GM10248 (cell line): ENCODE measurements around the gene BRPF3.

ENCODE experiments used
- CTCF ChIA-PET: fragments of 300-600 bp; sonication (Branson Sonifier 250); formaldehyde crosslinking; extraction: SDS; loops from one replicate; lab custom pipeline; 2021; ENCODE audit warnings: antibody characterized with exemption; lab: Yijun Ruan, JAX
- POLR2A ChIA-PET: fragments of 350-650 bp; sonication (Branson Sonifier 250); formaldehyde crosslinking; extraction: SDS; loops from one replicate; lab custom pipeline; 2020; ENCODE audit warnings: antibody characterized with exemption; lab: Yijun Ruan, JAX
- DNase-seq: peaks from one replicate; pipeline ENCODE4 v3.0.0; 2012; ENCODE audit errors: extremely low spot score
- TF ChIP-seq, protein P1 (sequence below): IDR thresholded peaks from 2 replicates; pipeline ENCODE4 v1.5.1; 2012; ENCODE audit warnings: mild to moderate bottlenecking, low read depth; ENCODE audit errors: extremely low read depth, missing control alignments, control extremely low read depth

The BRPF3 gene

DNA sequence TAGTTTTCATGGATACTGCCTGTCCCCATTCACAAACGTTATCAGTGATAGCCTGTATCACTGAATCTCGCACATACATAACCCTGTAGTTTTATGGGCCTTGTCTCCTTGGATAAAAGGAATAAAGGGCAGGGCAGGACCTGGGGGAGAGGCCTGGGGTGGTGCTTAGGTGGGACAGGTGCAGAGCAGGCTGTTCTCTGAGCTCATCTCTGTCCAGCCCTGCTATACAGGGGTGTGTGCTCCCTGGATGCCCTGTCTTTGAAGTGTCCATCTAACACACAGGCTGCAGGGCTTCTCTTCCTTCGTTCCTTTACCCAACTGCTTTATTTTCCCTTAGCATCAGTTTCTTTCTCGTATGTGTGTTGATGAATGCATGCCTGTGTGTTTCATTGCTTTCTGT is 26.4 kb downstream of the BRPF3 start:
- TF ChIP-seq, protein P1, sequence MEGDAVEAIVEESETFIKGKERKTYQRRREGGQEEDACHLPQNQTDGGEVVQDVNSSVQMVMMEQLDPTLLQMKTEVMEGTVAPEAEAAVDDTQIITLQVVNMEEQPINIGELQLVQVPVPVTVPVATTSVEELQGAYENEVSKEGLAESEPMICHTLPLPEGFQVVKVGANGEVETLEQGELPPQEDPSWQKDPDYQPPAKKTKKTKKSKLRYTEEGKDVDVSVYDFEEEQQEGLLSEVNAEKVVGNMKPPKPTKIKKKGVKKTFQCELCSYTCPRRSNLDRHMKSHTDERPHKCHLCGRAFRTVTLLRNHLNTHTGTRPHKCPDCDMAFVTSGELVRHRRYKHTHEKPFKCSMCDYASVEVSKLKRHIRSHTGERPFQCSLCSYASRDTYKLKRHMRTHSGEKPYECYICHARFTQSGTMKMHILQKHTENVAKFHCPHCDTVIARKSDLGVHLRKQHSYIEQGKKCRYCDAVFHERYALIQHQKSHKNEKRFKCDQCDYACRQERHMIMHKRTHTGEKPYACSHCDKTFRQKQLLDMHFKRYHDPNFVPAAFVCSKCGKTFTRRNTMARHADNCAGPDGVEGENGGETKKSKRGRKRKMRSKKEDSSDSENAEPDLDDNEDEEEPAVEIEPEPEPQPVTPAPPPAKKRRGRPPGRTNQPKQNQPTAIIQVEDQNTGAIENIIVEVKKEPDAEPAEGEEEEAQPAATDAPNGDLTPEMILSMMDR = no peak
- POLR2A ChIA-PET = no interaction called here
- CTCF ChIA-PET = interaction anchor here (0.6 kb wide), 1 partner anchor 109 kb away, joined by 3 read pairs; no protein-coding TSS in a partner anchor
- no peak for DNase-seq

DNA sequence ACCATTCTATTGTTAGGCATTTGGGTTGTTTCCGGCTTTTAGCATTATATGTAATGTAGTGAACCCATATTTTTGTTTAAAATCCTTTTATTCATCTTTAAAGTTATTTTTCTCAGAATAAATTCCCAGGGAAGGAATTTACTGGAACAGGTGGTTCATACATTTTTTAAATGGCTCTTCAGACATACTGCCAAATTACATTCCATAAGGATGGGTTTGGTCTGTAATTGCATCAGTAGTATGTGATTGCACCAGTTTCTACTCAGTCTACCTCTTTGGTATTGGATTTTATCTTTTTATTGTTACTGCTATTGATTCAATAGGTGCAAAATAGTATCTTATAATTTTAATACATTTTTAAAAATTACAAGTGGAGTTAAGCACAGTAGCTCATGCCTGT is 27.2 kb downstream of the BRPF3 start:
- no peak for DNase-seq
- ChIA-PET POLR2A (no interaction called here), CTCF (interaction anchor here (1.3 kb wide), 1 partner anchor 15 kb away, joined by 3 read pairs; no protein-coding TSS in a partner anchor)
- TF ChIP-seq, protein P1 = no peak

DNA sequence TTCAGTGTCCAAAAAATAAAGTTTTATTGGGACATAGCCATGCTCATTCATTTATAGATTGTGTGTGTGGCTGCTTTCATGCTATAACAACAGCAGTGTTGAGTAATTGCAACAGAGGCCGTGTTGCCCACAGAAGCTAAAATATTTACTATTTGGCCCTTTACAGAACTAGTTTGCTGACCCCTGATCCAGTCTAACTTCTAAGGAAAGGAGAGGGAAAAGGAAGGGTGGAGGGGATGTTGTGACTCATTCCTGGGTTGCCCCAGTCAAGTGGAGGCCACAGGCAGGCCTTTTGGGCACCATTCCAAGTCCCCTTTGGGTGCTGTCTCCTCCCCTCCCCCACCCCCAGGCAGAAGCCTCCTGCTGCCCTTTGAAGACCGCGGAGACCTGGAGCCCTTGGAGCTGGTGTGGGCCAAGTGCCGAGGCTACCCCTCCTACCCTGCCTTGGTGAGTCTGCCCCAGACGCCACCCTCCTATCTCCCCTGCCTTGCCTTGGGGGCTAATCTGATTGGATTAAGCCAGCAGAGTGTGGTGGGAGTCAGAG is 28.4 kb downstream of the BRPF3 start:
- no peak for DNase-seq
- POLR2A ChIA-PET = no interaction called here
- CTCF ChIA-PET = interaction anchor here (1.3 kb wide), 2 partner anchors 9 to 13 kb away, joined by 3 to 4 read pairs; no protein-coding TSS in a partner anchor
- TF ChIP-seq, protein P1 = no peak

DNA sequence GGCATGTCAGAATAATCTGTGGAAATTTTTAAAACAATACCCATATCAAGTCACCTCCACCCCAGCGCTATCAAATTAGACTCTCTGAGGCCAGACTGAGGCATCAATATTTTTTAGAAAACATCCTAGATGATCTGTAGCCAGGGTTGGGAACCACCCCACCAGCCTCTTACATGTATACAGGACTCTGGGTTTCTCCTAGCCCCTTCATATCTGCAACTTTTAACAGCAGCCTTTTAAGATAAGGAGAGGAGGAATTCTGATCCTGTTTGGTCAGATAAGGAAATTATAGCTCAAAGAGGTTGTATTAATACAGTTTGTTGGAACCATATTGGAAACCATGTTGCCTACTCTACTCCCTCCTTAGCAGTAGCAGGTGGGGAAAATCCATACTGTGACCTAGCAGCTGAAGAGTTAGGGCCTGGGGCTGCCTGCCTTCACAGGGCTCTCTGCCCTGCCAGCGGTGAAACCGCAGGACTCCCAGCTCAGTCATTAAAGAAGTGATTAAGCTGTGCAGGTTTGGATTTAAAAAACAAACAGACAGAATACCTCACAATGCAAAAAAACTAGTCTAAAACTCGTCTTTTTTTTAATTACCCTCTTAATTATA is 30.0 kb downstream of the BRPF3 start:
- TF ChIP-seq, protein P1 = no peak
- DNase-seq = no peak
- CTCF ChIA-PET = no interaction called here
- POLR2A ChIA-PET = no interaction called here

DNA sequence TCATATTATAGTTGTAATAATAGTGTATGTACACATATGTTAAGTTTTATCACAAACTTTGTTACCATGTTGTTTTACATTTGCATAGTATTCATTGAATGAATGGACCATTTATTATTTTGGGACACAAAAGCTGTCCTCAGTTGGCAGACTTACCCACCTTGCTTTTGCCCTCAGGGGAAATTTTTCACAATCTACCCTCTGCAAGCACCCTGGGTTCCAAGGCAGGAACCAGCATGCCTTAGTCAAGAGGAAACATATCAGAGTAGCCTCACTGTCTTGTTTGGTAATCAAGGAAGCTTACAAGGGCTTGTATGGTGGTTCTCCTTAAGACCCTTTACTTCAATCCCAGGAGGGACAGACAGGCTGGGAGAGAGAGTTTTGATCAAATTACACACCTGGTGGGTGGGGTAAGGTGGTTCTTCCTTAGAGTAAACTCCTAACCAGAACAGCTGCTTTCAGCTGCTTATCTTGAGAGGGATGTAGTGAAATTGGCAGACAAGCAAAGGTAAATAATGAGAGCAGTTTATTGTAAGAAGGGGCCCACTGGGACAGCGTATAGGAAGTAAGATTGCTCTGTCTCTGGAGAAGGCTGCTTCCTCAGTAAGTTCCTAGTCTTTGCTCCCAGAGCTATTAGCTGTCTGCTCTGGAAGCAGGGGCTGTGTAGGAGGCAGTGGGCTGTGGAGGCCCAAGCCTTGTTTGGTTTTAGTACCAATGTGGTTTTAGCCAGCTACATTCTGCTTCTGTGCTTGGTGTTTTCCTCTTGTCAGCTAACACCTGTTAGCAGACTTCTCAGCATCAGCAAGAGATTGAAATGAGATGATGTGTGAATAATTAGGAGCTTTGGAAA is 31.1 kb downstream of the BRPF3 start:
- ChIA-PET POLR2A (no interaction called here), CTCF (interaction anchor here (0.7 to 1.5 kb wide), 3 partner anchors 12 to 132 kb away, joined by 3 to 5 read pairs (median 4); no protein-coding TSS in a partner anchor)
- TF ChIP-seq, protein P1 = no peak
- no peak for DNase-seq

DNA sequence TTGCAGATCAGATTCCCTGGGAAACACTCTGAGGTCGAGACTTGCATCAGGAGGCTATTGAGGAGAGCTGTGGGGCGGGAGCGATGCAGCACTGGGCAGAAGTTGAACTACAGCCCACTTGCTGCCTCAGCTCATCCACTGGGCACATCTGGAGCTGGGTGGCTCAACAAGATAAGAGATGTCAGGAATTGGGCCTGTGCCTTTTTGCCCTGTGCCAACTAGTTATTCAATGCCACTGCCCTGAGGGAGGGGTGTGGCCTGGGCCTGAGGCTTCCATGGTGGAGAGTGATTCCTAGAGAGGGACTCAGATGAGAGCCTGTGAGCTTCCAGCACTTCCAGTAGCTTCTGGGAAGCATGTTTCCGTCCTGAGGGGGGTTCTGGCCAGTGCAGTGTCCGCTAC is 32.7 kb downstream of the BRPF3 start:
- POLR2A ChIA-PET = no interaction called here
- no peak for DNase-seq
- TF ChIP-seq, protein P1 = no peak
- CTCF ChIA-PET = interaction anchor here (0.7 to 1.5 kb wide), 3 partner anchors 24 to 131 kb away, joined by 3 to 5 read pairs (median 3); no protein-coding TSS in a partner anchor
